Measurements from ENCODE around the gene PPP2R2B.

The PPP2R2B gene

DNA sequence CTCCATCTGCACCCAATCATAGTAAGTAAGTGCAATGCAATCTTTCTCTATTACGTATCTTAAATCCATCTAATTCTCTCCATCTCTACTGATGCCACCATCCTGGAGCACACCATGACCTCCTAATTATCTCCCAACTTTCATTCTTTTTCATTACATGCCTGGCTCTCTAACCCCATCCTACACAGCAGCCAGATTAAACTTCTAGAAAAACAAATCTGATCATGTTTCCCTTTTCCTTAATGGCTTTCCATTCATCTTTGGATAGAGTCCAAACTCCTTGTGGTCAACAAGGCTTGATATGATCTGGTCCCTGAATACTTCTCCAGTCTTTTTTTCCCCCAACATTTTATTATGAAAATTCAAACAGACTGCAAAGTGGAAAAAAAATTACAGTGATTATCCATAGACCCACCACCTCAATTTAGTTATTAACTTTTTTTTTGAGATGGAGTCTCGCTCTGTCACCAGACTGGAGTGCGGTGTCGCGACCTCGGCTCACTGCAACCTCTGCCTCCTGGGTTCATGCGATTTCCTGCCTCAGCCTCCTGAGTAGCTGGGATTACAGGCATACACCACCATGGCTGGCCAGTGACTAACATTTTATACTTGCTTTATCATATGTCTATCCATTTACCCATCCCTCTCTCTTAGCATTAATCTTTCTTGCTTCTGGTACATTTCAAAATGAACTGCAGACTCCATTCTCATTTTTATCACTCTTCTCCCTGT lies 5.2 kb downstream of the PPP2R2B start:
- no peak overlapping the region for H3K4me3 ChIP-seq

DNA sequence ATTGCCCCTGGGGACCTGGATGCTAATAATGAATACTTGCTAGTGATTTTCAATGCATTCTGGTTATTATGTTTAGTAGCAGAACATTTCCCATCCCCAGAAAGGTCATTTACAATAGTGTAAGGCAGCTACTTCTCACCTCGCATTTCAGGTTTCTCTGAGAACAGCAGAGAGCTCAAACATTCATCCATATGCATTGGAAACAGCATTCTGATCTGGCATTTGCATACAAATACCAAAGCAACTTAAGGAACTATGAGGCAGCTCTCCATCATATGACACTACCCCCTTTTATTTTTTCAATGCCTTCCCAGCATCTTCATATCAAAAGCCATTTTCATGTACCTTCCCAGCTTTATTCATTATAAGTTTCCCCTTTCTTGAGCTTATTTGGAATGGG lies 6.4 kb downstream of the PPP2R2B start:
- Histone ChIP-seq H3K27ac (no peak overlapping the region), H3K4me3 (no peak overlapping the region)
- DNase-seq (ENCODE audit: low spot score), result no peak
- TF ChIP-seq, protein P1, sequence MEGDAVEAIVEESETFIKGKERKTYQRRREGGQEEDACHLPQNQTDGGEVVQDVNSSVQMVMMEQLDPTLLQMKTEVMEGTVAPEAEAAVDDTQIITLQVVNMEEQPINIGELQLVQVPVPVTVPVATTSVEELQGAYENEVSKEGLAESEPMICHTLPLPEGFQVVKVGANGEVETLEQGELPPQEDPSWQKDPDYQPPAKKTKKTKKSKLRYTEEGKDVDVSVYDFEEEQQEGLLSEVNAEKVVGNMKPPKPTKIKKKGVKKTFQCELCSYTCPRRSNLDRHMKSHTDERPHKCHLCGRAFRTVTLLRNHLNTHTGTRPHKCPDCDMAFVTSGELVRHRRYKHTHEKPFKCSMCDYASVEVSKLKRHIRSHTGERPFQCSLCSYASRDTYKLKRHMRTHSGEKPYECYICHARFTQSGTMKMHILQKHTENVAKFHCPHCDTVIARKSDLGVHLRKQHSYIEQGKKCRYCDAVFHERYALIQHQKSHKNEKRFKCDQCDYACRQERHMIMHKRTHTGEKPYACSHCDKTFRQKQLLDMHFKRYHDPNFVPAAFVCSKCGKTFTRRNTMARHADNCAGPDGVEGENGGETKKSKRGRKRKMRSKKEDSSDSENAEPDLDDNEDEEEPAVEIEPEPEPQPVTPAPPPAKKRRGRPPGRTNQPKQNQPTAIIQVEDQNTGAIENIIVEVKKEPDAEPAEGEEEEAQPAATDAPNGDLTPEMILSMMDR (IDR thresholded peaks at IDR 0.05), result no peak

More for the DNA sequence above, 5.2 kb downstream of the PPP2R2B start:
- TF ChIP-seq, protein P1 (IDR thresholded peaks at IDR 0.05), result no peak
- DNase-seq (ENCODE audit: low spot score), result no peak
- no peak overlapping the region for H3K27ac ChIP-seq

DNA sequence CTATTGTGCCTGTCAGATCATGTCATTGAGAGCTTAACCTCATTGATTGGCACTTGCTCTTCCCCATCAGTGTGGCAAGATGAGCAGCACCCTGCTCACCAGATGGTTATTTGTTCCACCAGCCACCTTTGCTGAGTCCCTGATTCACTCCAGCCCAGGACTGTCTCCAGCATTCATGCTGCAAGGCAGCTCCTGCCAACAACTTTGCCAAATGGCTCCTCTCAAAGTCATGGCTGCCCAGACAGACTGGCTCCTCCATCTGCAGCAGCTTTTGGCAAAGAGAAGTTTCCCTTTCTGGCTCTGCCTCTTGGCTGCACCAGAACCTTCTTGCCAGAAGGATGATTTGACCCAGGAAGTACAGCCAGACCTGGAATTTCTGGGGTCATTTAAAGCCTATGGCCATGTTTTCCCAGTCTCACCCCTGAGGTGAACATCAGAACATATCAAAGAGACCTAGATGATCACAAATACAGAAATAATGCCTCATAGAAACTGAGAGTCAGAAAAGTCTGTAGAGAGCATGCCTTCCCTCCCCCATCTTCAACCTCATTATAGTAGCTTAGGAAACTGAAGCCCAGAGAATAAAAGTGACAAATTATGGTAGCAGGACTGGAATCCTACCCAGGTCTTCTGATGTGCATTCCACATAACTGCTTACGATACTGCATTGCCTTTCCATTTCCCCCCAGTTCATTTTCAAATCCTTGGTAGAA lies 10.4 kb downstream of the PPP2R2B start:
- no peak for DNase-seq (ENCODE audit: low spot score)
- TF ChIP-seq, protein P1 (IDR thresholded peaks at IDR 0.05), result no peak
- Histone ChIP-seq H3K27ac (no peak overlapping the region), H3K4me3 (no peak overlapping the region)

DNA sequence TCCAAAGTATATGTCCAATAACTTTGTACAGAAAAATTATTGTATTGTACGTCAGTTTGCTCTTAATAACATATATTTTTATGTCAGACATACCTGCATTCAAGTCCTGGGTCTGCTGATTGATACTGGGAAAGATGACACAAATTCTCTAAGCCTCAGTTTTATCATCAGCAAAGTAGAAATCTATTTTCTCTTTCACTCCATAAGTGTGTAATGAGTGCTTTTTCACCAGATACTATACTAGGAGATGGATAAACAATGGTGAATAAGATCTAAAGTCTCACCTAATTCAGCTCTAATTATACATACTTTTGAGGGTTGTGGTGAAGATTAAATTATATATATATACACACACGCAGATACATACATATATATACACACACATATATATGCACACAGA lies 12.3 kb downstream of the PPP2R2B start:
- no peak for DNase-seq (ENCODE audit: low spot score)
- Histone ChIP-seq H3K4me3 (no peak overlapping the region), H3K27ac (no peak overlapping the region)
- TF ChIP-seq, protein P1 (IDR thresholded peaks at IDR 0.05), result no peak

DNA sequence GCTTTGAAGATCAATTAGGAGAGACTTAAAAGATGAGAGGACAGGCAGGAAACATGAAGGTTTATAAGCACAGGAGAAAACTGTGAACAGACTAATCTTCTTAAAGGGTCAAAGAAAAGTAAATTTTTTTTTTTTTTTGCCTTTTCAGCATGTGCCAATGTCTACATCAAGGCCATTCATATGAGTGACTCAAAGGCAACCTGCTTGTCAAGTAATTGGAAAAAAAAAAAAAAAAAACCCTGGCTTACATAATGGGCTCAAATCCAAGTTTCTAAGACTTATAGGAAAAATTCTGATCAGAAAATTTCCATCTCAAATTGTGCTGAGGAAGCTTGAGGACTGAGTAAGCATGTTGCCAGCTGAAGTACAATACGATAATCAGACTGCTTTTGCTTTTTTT lies 15.9 kb downstream of the PPP2R2B start:
- DNase-seq (ENCODE audit: low spot score), result no peak
- no peak overlapping the region for H3K27ac ChIP-seq
- TF ChIP-seq, protein P1 (IDR thresholded peaks at IDR 0.05), result no peak

DNA sequence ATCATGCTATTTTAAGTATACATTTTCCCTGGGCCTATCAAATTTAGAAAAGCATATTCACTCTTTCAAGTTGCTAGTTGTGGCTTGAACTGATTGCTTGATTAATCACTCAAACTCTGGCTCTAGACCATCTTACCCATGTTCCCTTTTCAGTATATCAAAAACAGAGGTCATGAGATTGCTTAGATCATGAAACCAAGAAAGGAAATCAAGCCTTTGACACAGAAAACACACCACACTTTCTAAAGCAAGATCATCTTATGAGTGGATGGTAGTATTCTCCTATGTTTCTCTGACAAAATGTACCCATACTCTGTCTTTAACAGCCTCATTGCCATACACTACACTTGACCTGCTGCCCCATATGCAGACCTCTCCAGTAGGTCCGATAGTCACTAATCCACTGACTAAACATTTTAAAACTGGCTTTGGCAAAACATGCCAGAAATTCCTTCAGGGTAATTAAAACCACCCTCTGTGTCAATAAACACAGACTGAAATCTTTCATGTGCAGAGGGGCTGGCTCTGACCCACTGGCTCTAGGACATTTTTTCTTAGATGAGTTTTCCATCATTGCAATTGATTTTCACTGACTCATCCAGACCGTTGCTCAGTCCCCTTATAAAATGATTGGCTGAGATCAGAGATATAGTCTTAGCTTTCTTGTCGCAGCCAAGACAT lies 18.2 kb downstream of the PPP2R2B start:
- H3K4me3 ChIP-seq, result no peak overlapping the region
- TF ChIP-seq, protein P1 (IDR thresholded peaks at IDR 0.05), result no peak
- DNase-seq (ENCODE audit: low spot score), result no peak
- H3K27ac ChIP-seq, result no peak overlapping the region

More for the DNA sequence above, 15.9 kb downstream of the PPP2R2B start:
- no peak overlapping the region for H3K4me3 ChIP-seq
